ENCODE measurements around the gene IGSF22. TPM values are rescaled to one million over a fixed set of nuclear protein-coding genes. Genes with fewer than 3 reads are reported as not detected.

The IGSF22 gene
- total RNA-seq, 2 donors from 2014 or later = 0.21 TPM; not detected in 1

GRCh38 chr11:18771266-18772035, 45.5 kb upstream of the IGSF22 start:
- DNase-seq (ENCODE audit: low spot score) (no peak), ATAC-seq (ENCODE audit: insufficient number of reproducible peaks, low FRiP score, low read depth) (no peak)
- no peak for TF ChIP-seq CTCF (IDR thresholded peaks at IDR 0.05)

GRCh38 chr11:18770479-18771125, 44.6 kb upstream of the IGSF22 start:
- Histone ChIP-seq H3K4me1 (ENCODE audit: control insufficient read depth in 1 of 2, low read depth in 2 of 2) (no peaks in the 10 kb centered on the region), H3K36me3 (no peaks in the 10 kb centered on the region), H3K27me3 (replicated peaks; ENCODE audit: insufficient read depth) (no peaks in the 10 kb centered on the region), H3K4me3 (no peak overlapping the region), H3K9me3 (no peaks in the 10 kb centered on the region), H3K27ac (no peak overlapping the region)
- ATAC-seq (ENCODE audit: insufficient number of reproducible peaks, low FRiP score, low read depth) = no peak
- DNase-seq (ENCODE audit: low spot score) = no peak
- TF ChIP-seq CTCF (IDR thresholded peaks at IDR 0.05) = no peak

More at GRCh38 chr11:18771266-18772035, 45.5 kb upstream of the IGSF22 start:
- no peaks in the 10 kb centered on the region for H3K36me3 ChIP-seq
- no peak overlapping the region for H3K4me3 ChIP-seq
- no peak overlapping the region for H3K27ac ChIP-seq
- H3K27me3 ChIP-seq (replicated peaks; ENCODE audit: insufficient read depth) = no peaks in the 10 kb centered on the region
- H3K9me3 ChIP-seq = no peaks in the 10 kb centered on the region
- no peaks in the 10 kb centered on the region for H3K4me1 ChIP-seq (ENCODE audit: control insufficient read depth in 1 of 2, low read depth in 2 of 2)

GRCh38 chr11:18769802-18770456, 43.9 kb upstream of the IGSF22 start:
- Histone ChIP-seq H3K27me3 (replicated peaks; ENCODE audit: insufficient read depth) (no peaks in the 10 kb centered on the region), H3K4me1 (ENCODE audit: control insufficient read depth in 1 of 2, low read depth in 2 of 2) (no peaks in the 10 kb centered on the region), H3K36me3 (no peaks in the 10 kb centered on the region), H3K27ac (no peak overlapping the region), H3K9me3 (no peaks in the 10 kb centered on the region), H3K4me3 (no peak overlapping the region)
- DNase-seq (ENCODE audit: low spot score) (no peak), ATAC-seq (ENCODE audit: insufficient number of reproducible peaks, low FRiP score, low read depth) (no peak)
- TF ChIP-seq CTCF (IDR thresholded peaks at IDR 0.05) = no peak

- H3K4me1 ChIP-seq (ENCODE audit: control insufficient read depth in 1 of 2, low read depth in 2 of 2) = no peaks in the 10 kb centered on the region
- TF ChIP-seq CTCF (IDR thresholded peaks at IDR 0.05) = no peak
Observed at GRCh38 chr11:18768978-18769377, 43.0 kb upstream of the IGSF22 start.

GRCh38 chr11:18768472-18768901, 42.5 kb upstream of the IGSF22 start:
- DNase-seq (ENCODE audit: low spot score) = no peak
- Histone ChIP-seq H3K36me3 (no peaks in the 10 kb centered on the region), H3K27ac (peak overlapping the region in 1 of 2 donors; percentile 2), H3K27me3 (replicated peaks; ENCODE audit: insufficient read depth) (no peaks in the 10 kb centered on the region), H3K4me1 (ENCODE audit: control insufficient read depth in 1 of 2, low read depth in 2 of 2) (no peaks in the 10 kb centered on the region), H3K9me3 (no peaks in the 10 kb centered on the region), H3K4me3 (no peak overlapping the region)
- no peak for ATAC-seq (ENCODE audit: insufficient number of reproducible peaks, low FRiP score, low read depth)
- no peak for TF ChIP-seq CTCF (IDR thresholded peaks at IDR 0.05)

More at GRCh38 chr11:18768978-18769377, 43.0 kb upstream of the IGSF22 start:
- ATAC-seq (ENCODE audit: insufficient number of reproducible peaks, low FRiP score, low read depth) (no peak), DNase-seq (ENCODE audit: low spot score) (no peak)
- Histone ChIP-seq H3K27me3 (replicated peaks; ENCODE audit: insufficient read depth) (no peaks in the 10 kb centered on the region), H3K27ac (peak overlapping the region in 1 of 2 donors; percentile 2), H3K4me3 (no peak overlapping the region), H3K36me3 (no peaks in the 10 kb centered on the region), H3K9me3 (no peaks in the 10 kb centered on the region)

Measured in thoracic aorta (tissue), 2 donors.